ENCODE data around the gene GPR82.
"Not testable (repeated sequence)": the region's sequence is repeated elsewhere in the genome, so short reads cannot be mapped to it uniquely, and the experiment has no call there.

Gene GPR82
- 0 reads per million in 2 donors for total RNA-seq

- DNase-seq, result peak in 1 of 5 experiments; percentile 24
These were observed at the start of gene GPR82 for GRCh38 chrX:41723826-41724225. GPR82 (plus strand) TSS chrX:41724181; CDS start chrX:41727027, 2,846 bp downstream.

- DNase-seq, result not testable (repeated sequence)
These were observed 47.6 kb upstream of the GPR82 start for GRCh38 chrX:41676361-41676760.

GRCh38 chrX:41677183-41678060, 46.6 kb upstream of the GPR82 start:
- DNase-seq, result no peak

- no peak for DNase-seq
These were observed 39.8 kb upstream of the GPR82 start for GRCh38 chrX:41684138-41684537.

- DNase-seq, result no peak
These were observed 39.0 kb upstream of the GPR82 start for GRCh38 chrX:41684940-41685339.

GRCh38 chrX:41686788-41687187, 37.2 kb upstream of the GPR82 start:
- DNase-seq, result peak in 1 of 5 experiments; percentile 37

GRCh38 chrX:41688156-41688555, 35.8 kb upstream of the GPR82 start:
- DNase-seq, result no peak

GRCh38 chrX:41688835-41689234, 35.1 kb upstream of the GPR82 start, which contains the start of gene GPR34:
GPR34 (plus strand) TSS chrX:41688973; CDS start chrX:41695634, 6,661 bp downstream.
- DNase-seq, result peak in 1 of 5 experiments; percentile 50

GRCh38 chrX:41689711-41690110, 34.3 kb upstream of the GPR82 start:
- DNase-seq, result no peak

- no peak for DNase-seq
These were observed 31.7 kb upstream of the GPR82 start for GRCh38 chrX:41692162-41692749.

GRCh38 chrX:41693024-41693423, 31.0 kb upstream of the GPR82 start:
- DNase-seq, result peak in 1 of 5 experiments; percentile 11

GRCh38 chrX:41695426-41695825, 28.6 kb upstream of the GPR82 start:
- DNase-seq, result peak in 2 of 5 experiments; percentile 39 to 42

- DNase-seq, result peak in 1 of 5 experiments; percentile 76
These were observed 20.4 kb upstream of the GPR82 start for GRCh38 chrX:41703574-41704029.

GRCh38 chrX:41705042-41705441, 18.9 kb upstream of the GPR82 start:
- no peak for DNase-seq

- DNase-seq, result no peak
These were observed 18.2 kb upstream of the GPR82 start for GRCh38 chrX:41705680-41706374.

- DNase-seq, result no peak
These were observed 16.8 kb upstream of the GPR82 start for GRCh38 chrX:41707218-41707617.

- DNase-seq, result no peak
These were observed 15.5 kb upstream of the GPR82 start for GRCh38 chrX:41708486-41708885.

GRCh38 chrX:41711021-41711667, 12.8 kb upstream of the GPR82 start:
- no peak for DNase-seq

- DNase-seq, result no peak
These were observed 7.8 kb upstream of the GPR82 start for GRCh38 chrX:41716222-41716621.

- no peak for DNase-seq
These were observed 7.1 kb upstream of the GPR82 start for GRCh38 chrX:41716767-41717473.

- DNase-seq, result no peak
These were observed 5.3 kb upstream of the GPR82 start for GRCh38 chrX:41718481-41719235.
